PC-9 (cell line): ENCODE data around the gene SMPD1. TPM values are rescaled to one million over a fixed set of nuclear protein-coding genes. Genes with fewer than 3 reads are reported as not detected.

Experiments
- BruUV-seq: library from RNA; stranded (reverse); fragments of 400-500 nt; replicated peaks from 2 replicates; lab custom pipeline; 2021; lab: Mats Ljungman, UMichigan
- CTCF ChIA-PET: fragments of 300-600 bp; sonication (Branson Sonifier 250); formaldehyde crosslinking; loops from one replicate; lab custom pipeline; 2022; ENCODE audit warnings: antibody characterized with exemption; lab: Charles Lee
- POLR2A ChIA-PET: fragments of 300-600 bp; sonication (Branson Sonifier 250); formaldehyde crosslinking; loops from one replicate; lab custom pipeline; 2022; ENCODE audit warnings: antibody characterized with exemption; ENCODE audit not compliant: unreplicated experiment; lab: Charles Lee
- DNase-seq, 2 experiments: peaks; one replicate each; pipeline versions ENCODE4 v3.0.0 to v3.0.0-alpha.2; 2015 to 2022; ENCODE audit warnings: mixed read lengths in 1 of 2
- H2AFZ ChIP-seq: fragments of 200-600 bp; sonication (generic); 2 replicates; pipeline ENCODE4 v1.8.1; 2017; ENCODE audit warnings: antibody characterized with exemption
- H3F3A ChIP-seq: fragments of 200-600 bp; sonication (generic); 2 replicates; pipeline ENCODE4 v1.8.1; 2017; ENCODE audit warnings: antibody characterized with exemption, mild to moderate bottlenecking, low read depth; ENCODE audit not compliant: insufficient read depth
- H3K27ac ChIP-seq: fragments of 200-600 bp; sonication (generic); 2 replicates; pipeline ENCODE4 v1.6.1; 2016; ENCODE audit warnings: mixed run types
- H3K27me3 ChIP-seq: fragments of 200-600 bp; sonication (generic); 2 replicates; pipeline ENCODE4 v1.6.1; 2016; ENCODE audit warnings: low read depth, mixed run types; ENCODE audit not compliant: insufficient read depth
- H3K36me3 ChIP-seq: fragments of 200-600 bp; sonication (generic); 2 replicates; pipeline ENCODE4 v1.6.1; 2016; ENCODE audit warnings: low read depth, mixed run types
- H3K4me1 ChIP-seq: fragments of 200-600 bp; sonication (generic); replicated peaks from 2 replicates; pipeline ENCODE4 v1.6.1; 2016; ENCODE audit warnings: mixed run types; ENCODE audit not compliant: insufficient read depth
- H3K4me2 ChIP-seq: fragments of 200-600 bp; sonication (generic); 2 replicates; pipeline ENCODE4 v1.6.1; 2017; ENCODE audit warnings: mixed run types
- H3K4me3 ChIP-seq: fragments of 200-600 bp; sonication (generic); 2 replicates; pipeline ENCODE4 v1.6.1; 2016; ENCODE audit warnings: mixed run types
- H3K79me2 ChIP-seq: fragments of 200-600 bp; sonication (generic); 2 replicates; pipeline ENCODE4 v1.6.1; 2017; ENCODE audit warnings: low read depth, mixed run types
- H3K9me2 ChIP-seq: fragments of 200-600 bp; sonication (generic); 2 replicates; pipeline ENCODE4 v1.8.1; 2017; ENCODE audit warnings: mild to moderate bottlenecking; ENCODE audit not compliant: insufficient read depth
- H3K9me3 ChIP-seq: fragments of 200-600 bp; sonication (generic); 2 replicates; pipeline ENCODE4 v1.8.1; 2016; ENCODE audit warnings: low read depth; ENCODE audit not compliant: insufficient read depth
- H4K20me1 ChIP-seq: fragments of 200-600 bp; sonication (generic); 2 replicates; pipeline ENCODE4 v1.8.1; 2017; ENCODE audit not compliant: insufficient read depth
- CTCF ChIP-seq: fragments of 200-600 bp; sonication (generic); conservative IDR thresholded peaks from 2 replicates; pipeline ENCODE4 v1.6.1; 2017; ENCODE audit warnings: mixed run types, antibody characterized with exemption, mild to moderate bottlenecking, moderate library complexity
- EZH2 ChIP-seq: fragments of 200-600 bp; sonication (generic); IDR thresholded peaks from 2 replicates; pipeline ENCODE4 v1.8.0; 2017; ENCODE audit warnings: antibody characterized with exemption, low read depth
- intact Hi-C: fragments of 100-400 bp; cut with micrococcal nuclease; formaldehyde crosslinking; loops from one replicate; pipeline ENCODE4 v1.10.0; 2022; ENCODE audit not compliant: unreplicated experiment
- total RNA-seq: library from RNA; stranded (reverse); gene quantifications from 2 replicates; pipeline ENCODE4 v1.2.3, GENCODE V29; 2021

Gene SMPD1
- total RNA-seq, 1 experiment from 2014 or later = 7.2 TPM

DNA sequence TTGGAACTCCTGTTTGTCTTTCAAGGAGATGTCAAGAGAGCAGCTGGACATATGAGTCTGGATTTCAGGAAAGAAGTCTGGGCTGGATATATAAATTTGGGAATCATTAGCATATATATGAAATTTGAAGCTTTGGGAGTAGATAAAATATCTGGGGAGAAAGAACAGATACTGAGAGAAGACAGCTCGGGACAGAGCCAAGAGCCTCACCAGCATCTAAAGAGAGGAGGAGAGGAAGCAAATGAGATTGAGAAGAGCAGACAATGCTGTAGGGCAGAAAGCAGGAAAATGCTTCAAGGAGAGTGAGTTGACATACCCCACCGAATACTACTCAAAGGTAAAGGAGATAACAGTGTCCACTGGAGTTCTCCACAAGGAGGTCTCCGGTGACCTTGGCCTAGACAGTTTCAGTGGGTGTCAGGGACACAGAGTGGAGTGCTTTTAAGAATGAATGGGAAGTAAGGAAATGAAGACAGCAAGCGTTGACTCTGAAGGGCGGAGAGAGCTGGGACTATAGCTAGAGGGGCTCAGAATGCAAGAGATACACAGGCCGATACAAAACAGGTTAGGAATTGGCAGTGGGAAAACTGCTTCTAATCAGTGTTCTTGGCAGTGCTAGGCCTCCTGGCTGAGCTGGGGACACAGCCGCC is 27.8 kb downstream of the SMPD1 start:
- no peaks in the 10 kb centered on the region for H3K9me3 ChIP-seq
- CTCF ChIA-PET = no interaction called here

GRCh38 chr11:6418557-6419008 is 28.3 kb downstream of the SMPD1 start:
- no TSS peak for BruUV-seq
- no peak for TF ChIP-seq CTCF
- no peak overlapping the region for H2AFZ ChIP-seq
- H3K9me3 ChIP-seq = no peaks in the 10 kb centered on the region
- H4K20me1 ChIP-seq = no peaks in the 10 kb centered on the region
- no peaks in the 10 kb centered on the region for H3K4me1 ChIP-seq
- no peaks in the 10 kb centered on the region for H3K36me3 ChIP-seq
- no peak for DNase-seq
- H3K27ac ChIP-seq = no peak overlapping the region
- ChIA-PET CTCF (no interaction called here), POLR2A (no interaction called here)
- H3F3A ChIP-seq = no peaks in the 10 kb centered on the region
- H3K27me3 ChIP-seq = peaks cover 21% of the 10 kb centered on the region; the same call in 1 of the 2 replicates
- H3K79me2 ChIP-seq = no peaks in the 10 kb centered on the region
- H3K9me2 ChIP-seq = no peaks in the 10 kb centered on the region
- intact Hi-C loops = no loop called here
- H3K4me3 ChIP-seq = peak overlapping the region; percentile 49; the same call in 1 of the 2 replicates
- H3K4me2 ChIP-seq = peak overlapping the region; percentile 58; the same call in 1 of the 2 replicates

More for the DNA sequence above, 27.8 kb downstream of the SMPD1 start:
- no TSS peak for BruUV-seq
- H3K79me2 ChIP-seq = no peaks in the 10 kb centered on the region
- H3F3A ChIP-seq = no peaks in the 10 kb centered on the region
- no peaks in the 10 kb centered on the region for H3K9me2 ChIP-seq
- no peak for DNase-seq
- POLR2A ChIA-PET = no interaction called here
- no peaks in the 10 kb centered on the region for H4K20me1 ChIP-seq
- peaks cover 21% of the 10 kb centered on the region; the same call in 1 of the 2 replicates for H3K27me3 ChIP-seq
- H3K36me3 ChIP-seq = no peaks in the 10 kb centered on the region
- H3K27ac ChIP-seq = no peak overlapping the region
- H3K4me1 ChIP-seq = no peaks in the 10 kb centered on the region
- no peak overlapping the region for H3K4me3 ChIP-seq
- intact Hi-C loops = no loop called here
- H2AFZ ChIP-seq = no peak overlapping the region
- no peak overlapping the region for H3K4me2 ChIP-seq
- no peak for TF ChIP-seq CTCF

DNA sequence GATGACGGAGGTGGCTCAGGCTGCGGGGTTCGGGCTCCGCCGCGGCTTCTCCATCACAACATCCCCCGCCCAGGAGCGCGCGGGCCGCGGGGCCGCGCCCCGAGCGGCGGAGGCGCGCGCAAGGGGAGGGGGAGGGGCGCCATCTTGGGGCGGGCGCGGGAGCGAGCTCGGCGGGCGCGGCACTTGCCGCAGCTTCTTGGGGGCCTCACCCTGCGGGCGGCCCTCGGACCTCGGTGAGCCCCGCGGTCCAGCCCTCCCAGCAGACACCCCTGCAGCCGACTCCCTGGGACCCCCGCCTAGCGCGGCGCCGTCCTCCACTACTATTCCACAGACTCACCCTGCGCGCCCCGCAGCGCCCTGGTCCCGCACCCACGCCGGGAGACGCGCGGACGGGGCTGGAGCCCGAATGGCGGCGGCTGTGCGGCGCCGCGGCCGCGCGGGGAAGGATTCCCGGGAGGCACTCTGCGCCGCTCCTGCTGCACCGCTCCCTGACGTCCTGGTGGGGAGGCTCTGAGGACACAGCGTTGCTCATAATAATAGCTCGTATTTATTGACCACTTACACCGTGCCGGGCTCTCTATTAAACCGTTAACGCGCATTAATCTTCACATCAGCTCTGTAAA is 28.8 kb downstream of the SMPD1 start, which contains the start of gene APBB1:
Gene APBB1 (minus strand): TSS at position 86 of the 623 bp plus-strand sequence. CDS start 7,747 bp downstream, outside the sequence.
- H4K20me1 ChIP-seq = no peaks in the 10 kb centered on the region
- no peaks in the 10 kb centered on the region for H3K79me2 ChIP-seq
- ChIA-PET CTCF (interaction anchor here (0.6 kb wide), 1 partner anchor 40 kb away, joined by 3 read pairs; no protein-coding TSS in a partner anchor), POLR2A (interaction anchor here (0.5 kb wide), 1 partner anchor 40 kb away, joined by 4 read pairs; no protein-coding TSS in a partner anchor)
- H3K9me2 ChIP-seq = no peaks in the 10 kb centered on the region
- TF ChIP-seq EZH2 (no peak), CTCF (no peak)
- H3K4me1 ChIP-seq = no peaks in the 10 kb centered on the region
- H2AFZ ChIP-seq = peak within 1 kb of the TSS; percentile 55; the same call in 1 of the 2 replicates
- intact Hi-C loops = no loop called here
- H3K4me3 ChIP-seq = peak within 1 kb of the TSS; percentile 49; the same call in 1 of the 2 replicates
- no peak within 1 kb of the TSS for H3K27ac ChIP-seq
- no TSS peak for BruUV-seq
- peak within 1 kb of the TSS; percentile 58; the same call in 1 of the 2 replicates for H3K4me2 ChIP-seq
- no peaks in the 10 kb centered on the region for H3K9me3 ChIP-seq
- H3K27me3 ChIP-seq = peaks cover 21% of the 10 kb centered on the region; the same call in 1 of the 2 replicates
- no peaks in the 10 kb centered on the region for H3F3A ChIP-seq
- DNase-seq = no peak
- H3K36me3 ChIP-seq = no peaks in the 10 kb centered on the region
